Epithelial cell of prostate (primary cell): ENCODE results near the gene SPAG5.

Experiments
- DNase-seq: peaks from one replicate; pipeline ENCODE4 v3.0.0-alpha.2; 2011; ENCODE audit warnings: low read depth, low spot score
- H3K27ac ChIP-seq: fragments of 450-650 bp; 2 replicates; pipeline ENCODE4 v1.5.1; 2017; ENCODE audit warnings: mild to moderate bottlenecking

The SPAG5 gene

DNA sequence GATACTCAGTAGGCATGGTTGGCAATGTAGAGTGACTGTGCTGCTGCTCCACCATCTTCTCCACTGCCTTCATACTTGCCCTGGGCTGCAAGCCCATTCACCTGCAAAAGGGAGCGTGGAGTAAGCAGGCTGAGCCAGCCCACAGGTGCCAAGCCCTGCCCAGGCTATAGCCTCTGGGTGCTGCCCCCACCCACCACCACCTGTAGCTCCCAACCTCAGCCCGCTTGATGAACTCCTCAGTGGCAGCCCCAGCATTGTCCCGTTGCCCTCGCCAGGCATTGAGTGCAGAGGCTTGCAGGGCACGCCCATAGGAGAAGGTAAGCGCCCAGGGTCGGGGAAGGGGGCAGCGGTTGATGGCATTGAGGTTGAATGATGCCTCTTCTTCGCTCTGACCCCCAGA, 25.3 kb downstream of the SPAG5 start:
- no peak for DNase-seq
- no peak overlapping the region for H3K27ac ChIP-seq

DNA sequence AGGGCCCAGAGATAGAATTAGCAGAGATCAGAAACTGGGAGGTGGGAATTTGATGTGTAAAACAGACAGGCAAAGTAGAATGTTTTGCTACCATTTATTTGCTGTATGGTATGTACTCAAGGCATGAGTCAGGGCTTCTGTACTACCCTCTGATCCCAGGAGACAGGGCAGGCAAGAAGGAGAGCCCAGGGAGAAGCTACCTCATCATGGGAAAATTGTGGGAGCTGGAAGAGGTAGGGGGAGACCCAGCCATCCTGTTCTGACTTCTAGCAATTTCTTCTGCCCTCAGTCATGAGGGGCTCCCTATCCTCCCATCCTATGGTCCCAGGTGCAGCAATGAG, 25.8 kb downstream of the SPAG5 start:
- no peak overlapping the region for H3K27ac ChIP-seq
- DNase-seq, result no peak

DNA sequence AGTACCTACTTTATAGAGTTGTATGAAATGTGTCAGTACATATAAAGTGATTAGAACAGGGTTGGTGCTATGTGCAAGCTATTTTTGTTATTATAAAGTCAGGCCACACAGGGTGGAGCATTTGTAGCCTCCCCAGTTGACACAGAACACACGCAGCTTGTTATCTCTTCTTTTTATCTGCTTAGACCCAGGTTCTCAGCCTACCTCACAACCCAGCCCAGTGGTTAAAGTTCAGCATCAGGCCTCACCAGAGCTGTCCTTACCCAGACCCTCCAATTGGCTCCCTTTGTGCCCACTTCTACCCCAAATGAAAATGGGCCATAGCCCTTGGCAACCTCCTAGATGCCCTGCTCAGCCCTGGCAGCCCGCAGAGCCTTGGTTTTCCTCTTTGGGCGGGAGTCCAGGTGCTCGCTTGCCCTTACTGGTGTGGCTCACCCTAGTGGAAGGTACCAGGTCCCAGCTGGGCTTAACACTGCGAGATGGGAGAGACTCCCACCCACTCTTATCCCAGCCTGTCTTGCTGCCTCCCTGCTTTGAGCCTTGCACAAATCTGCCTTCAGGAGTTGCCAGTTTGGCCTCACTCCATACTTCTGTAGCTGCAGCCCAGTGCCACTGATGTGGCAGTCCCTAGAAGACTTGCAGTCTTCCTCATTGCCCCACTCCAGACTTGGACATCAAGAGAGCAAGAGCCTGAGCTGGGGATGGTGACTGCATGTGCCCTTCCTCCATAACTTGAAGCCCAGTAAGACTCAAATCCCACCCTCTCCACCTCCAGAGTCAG, 26.4 kb downstream of the SPAG5 start:
- no peak overlapping the region for H3K27ac ChIP-seq
- DNase-seq, result no peak

DNA sequence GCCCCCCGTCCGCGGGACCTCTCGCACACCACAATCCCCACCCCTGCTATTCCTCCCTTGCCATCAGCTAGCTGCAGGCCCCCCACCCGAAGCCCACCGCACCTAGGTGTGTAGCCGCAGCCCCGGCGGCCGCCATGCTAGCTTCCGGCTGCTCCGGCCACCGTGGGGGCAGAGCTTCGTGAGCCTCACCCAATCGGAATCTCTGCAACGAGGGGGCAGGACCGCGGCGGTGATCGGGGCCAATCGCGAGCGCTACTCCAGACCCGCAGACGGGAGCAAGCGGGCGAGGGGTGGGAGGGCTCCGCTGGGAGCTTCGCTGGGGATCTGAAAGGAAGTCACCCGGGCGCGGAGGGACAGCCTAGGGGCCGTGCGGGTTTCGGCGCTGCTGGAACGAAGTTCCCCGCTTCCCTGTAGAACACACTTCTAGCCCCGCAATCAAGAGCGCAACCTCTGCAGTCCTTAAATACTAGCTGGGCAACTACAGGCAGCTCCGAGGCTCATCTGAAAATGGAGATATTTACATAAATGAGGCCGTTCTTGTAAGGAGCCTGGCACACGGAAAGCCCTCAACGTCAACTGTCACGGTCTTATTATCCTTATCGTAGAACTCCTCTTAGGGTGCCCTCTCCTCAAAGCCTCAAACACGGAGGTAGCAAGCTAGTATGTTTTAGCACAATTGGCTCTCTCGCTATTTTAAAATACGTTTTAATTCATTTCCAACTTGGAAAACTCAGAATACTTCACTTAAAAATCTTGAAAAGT, 27.3 kb downstream of the SPAG5 start, which contains the start of gene PIGS:
Gene PIGS, minus strand, starts transcription at position 164 of the 762 bp plus-strand sequence. Its CDS starts 28 bp downstream, at position 136.
- peak; percentile 37 for DNase-seq

DNA sequence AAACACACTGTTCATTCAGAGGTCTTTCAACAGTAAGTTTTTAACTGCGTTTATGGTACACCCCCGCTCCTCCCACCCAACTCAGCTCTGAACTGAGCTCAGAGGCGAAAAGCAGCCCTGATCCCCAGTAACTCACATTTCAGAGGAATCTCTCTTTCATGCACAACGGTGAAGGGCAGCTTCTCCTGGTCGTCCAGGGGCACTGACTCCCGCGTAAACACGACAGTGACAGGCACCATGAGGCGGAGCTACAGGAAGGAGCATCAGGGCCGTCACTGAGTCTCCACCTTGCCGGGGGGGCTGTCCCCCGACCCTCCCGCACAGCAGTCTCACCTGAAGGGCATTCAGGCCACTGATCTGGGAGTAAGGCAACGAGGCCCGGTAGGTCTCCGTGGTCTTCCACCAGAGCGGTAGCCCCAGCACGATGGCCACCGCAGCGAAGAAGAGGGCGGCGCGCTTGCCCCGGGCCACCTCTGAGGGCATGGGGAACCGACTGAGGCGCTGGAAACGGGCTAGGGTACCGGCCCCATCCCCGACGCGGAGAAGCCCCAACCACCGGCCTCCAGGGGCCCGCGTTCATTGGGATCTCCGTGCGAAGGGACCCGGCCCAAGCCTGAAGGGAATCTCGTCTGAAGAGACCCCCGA, 28.0 kb downstream of the SPAG5 start:
- DNase-seq, result no peak

More for the DNA sequence above, 27.3 kb downstream of the SPAG5 start, which contains the start of gene PIGS:
- H3K27ac ChIP-seq, result no peak within 1 kb of the TSS

DNA sequence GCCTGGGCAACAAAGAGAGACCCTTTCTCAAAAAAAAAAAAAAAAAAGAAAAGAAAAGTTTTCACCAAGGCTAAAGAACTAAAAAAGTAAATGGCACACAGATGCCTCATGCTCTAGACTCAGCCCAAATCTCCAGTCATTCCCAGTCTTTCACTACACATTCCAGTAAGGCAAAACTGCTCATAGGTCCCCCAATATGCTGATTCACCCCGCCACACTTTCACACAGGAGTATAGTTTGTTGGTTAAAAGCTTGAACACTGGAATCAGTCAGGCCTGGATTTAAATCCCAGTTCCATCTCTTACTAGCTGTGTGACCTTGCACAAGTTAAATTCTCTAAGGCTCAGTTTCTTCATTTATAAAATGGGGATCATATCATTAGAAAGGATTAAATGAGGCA, 29.4 kb downstream of the SPAG5 start:
- no peak overlapping the region for H3K27ac ChIP-seq
- no peak for DNase-seq

More for the DNA sequence above, 28.0 kb downstream of the SPAG5 start:
- no peak overlapping the region for H3K27ac ChIP-seq

DNA sequence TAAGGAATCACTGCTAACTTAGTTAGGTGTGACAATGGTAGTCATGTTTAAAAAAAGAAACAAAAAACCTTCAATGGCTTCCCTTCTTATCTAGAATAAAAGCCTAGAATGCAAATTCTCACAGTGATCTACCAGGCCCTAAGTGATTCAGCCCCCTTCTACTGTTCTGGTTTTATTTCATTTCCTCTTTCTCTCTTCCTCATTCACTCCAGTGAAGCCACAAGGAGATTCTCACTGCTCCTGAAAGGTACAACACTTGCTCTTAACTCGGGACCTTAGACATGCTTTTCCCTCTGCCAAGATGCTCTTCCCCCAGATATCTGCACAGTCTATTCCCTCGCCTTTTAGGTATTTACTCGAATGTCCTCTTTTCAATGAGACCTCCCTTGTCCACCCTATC, 31.2 kb downstream of the SPAG5 start:
- no peak for DNase-seq
- no peak overlapping the region for H3K27ac ChIP-seq

DNA sequence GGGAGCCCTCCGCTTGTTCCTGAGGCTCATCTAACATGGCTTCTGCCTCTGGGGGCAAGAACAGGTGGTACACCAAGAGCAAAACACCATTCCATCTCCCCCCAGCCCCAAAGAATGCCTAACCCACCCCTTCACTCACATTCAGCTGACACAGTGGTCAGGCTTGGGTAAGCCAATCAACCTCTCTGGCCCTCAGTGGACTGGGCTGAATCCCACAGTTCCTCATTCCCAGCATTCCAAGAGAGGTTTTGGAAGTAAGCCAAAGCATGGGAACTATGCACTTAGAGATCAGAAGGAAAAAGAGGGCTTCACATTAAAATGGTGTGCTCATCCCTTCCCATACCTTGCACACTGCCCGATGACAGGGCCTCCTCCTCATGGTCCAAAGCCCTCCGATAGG, 35.4 kb downstream of the SPAG5 start:
- no peak for DNase-seq
- H3K27ac ChIP-seq, result no peak overlapping the region

DNA sequence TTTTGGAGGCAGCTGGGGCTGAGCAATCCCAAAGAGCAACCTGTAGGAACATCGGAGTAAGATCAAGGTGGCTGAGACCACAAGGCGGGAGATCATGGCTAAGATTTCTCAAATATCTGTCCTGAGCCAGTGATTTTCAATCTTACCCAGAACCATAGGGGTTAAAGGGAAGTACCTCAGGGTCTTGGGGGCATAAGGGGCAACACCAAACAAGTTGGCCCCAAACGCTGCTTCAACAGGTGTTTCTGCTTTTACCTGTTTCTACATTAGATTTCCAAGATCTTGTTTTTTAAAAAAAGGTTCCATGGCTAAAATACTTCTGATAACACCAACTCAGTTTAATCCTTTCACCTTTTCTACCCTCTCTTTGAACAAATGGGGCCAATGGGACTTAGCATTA, 43.8 kb downstream of the SPAG5 start:
- no peak for DNase-seq
- no peak overlapping the region for H3K27ac ChIP-seq

DNA sequence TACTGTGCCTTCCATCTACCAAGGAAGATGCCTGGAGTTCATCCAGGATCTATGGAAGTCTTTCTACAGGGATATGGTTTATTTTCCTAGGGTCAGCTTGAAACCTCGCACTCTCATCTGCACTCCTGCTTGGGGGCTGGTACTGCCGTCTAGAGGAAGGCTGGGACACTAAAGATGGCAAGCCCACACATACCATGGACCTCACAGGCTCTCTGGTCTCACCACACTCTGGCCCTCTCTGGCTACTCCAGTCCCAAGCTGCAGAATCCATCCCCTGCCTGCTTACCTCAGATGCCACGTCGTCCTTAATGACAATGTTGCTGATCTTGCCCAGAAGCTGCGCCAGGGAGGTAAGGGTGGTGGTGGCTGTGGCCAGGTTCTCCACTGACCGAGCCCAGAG, 44.3 kb downstream of the SPAG5 start:
- DNase-seq, result no peak
- H3K27ac ChIP-seq, result no peak overlapping the region

DNA sequence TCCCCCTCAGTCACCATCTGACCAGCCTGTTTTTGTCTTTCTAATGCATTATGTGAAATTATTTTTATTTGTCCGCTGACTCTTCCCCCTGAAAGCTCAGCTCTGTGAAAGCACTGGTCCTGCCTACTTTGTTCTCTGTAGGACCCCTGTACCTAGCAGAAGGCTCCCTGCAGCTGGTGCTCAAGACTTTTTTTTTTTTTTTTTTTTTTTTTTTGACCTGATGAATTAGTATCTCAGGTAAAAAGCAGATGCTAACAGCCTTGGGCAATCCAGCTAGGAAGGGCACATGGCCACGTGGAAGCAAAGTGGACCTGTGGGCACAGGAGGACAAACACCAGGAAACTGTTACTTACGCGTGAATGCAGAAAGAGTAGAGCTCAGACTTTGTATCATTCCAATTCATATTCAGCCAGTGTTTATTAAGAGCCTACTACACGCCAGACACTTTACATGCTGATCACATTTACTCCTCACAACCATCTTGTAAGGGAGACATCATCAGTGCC, 45.8 kb downstream of the SPAG5 start:
- H3K27ac ChIP-seq, result no peak overlapping the region
- no peak for DNase-seq

DNA sequence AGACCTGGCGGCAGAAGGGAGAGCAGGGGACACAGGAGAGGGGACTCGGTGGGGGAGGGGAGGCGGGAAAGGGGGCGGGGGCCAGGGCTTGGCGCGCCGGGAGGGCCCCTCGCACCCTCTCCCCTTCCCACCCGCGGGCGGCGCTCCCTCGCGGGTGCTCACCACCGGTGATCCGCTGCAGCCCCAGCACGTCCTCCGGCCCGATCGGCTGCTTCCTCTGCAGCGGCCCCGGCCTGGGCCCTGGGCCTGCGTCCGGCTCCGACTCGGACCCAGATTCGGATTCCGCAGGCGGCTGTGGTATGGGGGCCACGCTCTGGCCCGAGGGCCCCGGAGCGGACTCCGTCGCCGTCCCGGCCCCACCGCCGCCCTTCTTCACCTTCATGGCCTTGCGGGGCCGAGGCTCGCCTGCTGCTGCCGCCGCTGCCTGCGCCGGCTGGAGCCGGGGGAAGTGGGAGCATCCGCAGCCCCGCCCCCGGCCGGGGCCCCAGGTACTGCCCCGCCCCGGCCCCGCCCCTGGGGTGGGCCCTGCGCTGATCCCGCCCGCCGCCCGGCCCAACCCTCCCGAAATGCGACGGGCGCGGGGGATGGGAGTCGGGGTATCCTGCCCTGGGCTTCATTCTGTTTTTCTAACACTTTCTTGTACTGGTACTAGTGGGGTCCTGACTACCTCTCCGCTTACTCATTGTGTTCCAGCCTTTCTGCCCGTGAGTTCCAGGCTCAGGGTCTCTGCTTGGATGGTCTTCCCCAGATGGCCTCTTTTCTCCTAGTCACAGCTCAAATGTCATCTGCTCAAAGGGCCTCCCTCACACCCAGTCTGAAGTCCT, 46.4 kb downstream of the SPAG5 start, which contains the start of gene UNC119:
Gene UNC119, minus strand, starts transcription at position 449 of the 824 bp plus-strand sequence. Its CDS starts 67 bp downstream, at position 382.
- no peak for DNase-seq
- H3K27ac ChIP-seq, result no peak within 1 kb of the TSS

DNA sequence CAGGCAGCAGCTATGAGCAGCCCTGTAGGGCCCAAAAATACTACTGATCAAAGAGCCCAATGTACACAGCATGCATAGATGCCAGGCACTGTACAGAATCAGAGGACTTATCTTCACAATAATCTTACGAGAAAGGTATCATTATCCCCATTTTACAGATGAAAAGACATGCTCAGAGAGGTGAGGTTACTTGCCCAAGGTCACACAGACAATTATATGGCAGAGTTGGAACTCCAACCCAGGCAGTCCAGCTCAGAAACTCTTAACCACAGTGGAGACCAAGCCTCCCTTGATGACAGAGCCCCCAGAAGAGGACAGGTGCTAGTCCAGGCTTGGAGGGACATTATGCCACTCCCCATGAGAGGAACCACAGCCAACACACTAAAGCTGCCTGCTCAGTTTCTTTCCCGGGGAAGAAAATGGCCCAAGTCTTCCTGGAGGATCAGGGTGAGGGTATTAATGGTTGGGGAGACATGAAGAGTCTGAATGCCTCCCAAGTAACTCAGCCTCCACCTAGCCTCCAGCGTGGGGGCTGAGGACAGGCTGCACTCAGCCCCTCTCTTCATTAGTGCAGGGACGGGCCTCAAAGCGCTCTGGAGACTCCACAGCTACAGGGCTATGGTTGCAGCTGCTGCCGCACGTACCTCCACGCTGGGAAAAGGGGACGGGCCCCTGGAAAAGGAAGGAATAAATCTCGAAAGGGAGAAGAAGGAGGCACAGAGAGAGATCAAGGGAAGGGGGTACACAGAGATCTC, 47.2 kb downstream of the SPAG5 start:
- DNase-seq, result no peak
- H3K27ac ChIP-seq, result no peak overlapping the region

DNA sequence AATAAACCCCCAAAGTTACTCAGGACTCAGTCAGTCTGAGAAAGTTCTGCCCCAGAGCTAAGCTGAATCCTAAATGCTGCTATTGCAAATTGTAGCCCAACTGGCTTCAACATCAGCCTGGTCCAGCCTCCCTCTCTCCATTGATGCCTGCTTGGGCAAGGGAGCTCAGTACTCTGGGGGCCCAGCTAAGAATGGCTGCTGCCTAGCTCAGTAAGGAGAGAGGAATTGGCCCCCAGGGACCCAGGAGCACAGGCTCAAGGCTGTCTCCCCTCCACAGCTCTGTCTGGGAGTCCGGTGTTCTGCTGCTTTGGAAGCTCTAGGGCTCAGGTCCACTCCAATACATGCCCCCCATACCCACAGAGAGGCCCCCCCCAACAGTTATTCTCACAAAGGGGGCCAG, 48.0 kb downstream of the SPAG5 start:
- no peak for DNase-seq
- H3K27ac ChIP-seq, result no peak overlapping the region

DNA sequence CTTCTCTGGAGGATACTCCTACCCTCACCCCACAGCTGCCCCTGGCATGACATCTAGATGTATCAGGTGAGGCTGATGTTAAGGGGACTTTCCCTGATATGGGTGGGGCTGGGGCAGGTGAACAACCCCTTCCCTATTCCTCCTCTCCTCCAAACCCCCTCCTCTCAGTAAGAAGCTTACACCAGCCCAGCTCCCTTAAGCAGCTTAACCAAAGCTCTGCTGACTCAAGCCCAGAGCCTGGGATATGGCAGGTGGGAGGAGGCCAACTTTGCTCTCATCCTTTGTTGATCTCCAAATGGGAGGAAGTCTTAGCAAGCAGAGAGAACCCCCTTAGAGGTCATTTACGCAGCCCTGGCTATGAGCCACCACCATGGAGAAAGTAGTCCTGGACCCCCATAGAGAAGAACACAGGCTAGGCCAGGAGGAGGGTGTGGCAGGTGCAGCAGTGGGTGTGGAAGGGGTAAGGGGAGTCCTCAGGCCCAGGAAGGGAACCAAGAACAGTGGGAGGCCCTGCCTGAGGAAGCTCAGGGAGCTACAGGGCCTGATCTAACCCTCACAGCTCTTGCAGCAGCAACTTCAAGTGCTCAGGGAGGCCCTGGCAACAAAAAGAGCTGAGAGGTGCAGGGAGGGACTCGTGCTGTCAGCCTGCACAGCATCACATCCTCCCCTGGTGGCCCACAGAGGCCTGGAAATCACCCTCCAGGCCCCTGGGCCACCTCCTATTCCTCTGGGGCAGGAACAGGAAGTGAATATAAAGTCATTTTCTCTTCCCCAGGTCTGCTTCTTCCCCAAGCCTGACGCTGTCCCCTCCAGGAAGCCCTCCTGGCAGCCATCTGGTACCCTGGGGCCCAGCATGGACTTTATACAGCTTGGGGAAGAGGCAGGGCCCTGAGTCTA, 49.3 kb downstream of the SPAG5 start:
- DNase-seq, result no peak
- H3K27ac ChIP-seq, result no peak overlapping the region

DNA sequence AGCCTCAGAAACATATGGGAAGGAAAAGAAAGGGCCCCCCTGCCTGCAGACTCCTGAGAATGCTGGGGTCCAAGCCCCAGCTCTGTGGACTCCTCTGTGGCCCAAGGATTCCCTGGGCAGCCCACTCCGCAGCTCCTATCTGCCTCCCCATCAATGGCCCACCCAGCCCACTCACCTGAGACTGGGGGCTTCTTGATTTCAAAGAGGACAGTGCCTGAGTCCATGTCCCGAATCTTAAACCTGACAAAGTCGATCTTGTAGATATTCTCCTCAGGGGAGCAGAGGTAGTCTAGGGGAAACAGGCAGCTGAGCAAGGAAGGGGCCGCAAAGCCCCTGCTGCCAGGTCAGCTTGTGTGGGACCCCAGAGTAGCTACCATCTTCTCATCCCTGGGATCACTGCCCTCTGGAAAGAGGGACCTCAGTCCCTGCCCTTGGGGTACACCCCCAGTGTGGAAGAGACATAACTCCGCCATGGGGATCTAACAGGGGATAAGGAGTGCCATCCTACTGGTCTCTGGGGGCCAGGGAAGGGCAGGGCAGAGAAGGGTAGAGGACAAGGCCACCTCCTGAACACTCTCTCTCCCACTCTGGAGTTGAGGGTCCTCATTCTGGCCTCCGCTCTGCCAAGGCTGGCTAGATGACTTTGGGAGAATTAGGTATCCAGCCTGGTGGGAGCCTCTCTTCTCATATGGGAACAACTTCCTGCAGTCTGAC, 50.3 kb downstream of the SPAG5 start:
- H3K27ac ChIP-seq, result no peak overlapping the region
- DNase-seq, result no peak

DNA sequence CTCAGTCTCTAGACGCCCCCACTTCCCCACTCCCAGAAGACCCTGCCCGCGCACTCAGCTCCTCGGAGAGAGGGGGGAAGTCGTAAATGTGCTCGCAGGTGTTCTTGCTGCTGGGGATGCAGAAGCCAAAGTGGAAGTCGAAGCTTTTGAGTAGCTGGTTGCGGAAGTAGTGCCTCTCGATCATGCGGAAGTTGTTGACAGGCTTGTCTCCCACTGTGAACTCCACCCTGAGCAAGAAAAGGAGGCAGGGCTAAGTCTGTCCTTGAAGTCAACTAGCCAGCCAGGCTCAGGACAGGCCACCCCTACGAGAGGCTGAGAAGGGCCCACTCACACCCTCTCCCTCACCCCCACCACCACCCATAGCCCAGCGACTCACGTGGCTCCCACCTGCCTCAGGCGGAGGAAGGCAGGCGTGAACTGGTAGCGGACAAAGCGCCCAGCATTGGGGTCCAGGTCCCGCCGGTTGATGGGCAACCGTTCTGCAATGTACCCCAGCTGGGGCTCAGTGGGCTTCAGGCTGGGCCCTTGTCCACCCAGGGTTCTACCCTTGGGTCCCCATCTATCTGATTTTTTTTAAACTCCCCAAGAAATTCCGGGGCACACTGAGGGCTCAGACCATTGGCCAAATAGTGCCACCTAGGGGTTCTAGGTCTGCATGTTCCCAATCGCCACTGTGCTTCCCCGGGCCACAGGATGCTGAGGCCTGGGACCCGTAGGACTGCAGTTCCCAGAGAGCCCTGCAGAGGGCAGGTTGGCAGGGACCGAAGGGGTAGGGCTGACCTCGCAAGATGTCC, 51.0 kb downstream of the SPAG5 start:
- DNase-seq, result no peak
- no peak overlapping the region for H3K27ac ChIP-seq
